Iris pigment epithelial cell (primary cell): ENCODE data around the gene NINJ2.
"Not testable (repeated sequence)": the region's sequence is repeated elsewhere in the genome, so short reads cannot be mapped to it uniquely, and the experiment has no call there.

Source experiments
- DNase-seq: peaks from one replicate; pipeline ENCODE4 v3.0.0-alpha.2; 2011; ENCODE audit warnings: low read depth

Gene NINJ2

GRCh38 chr12:586318-587071 is 76.8 kb downstream of the NINJ2 start:
- DNase-seq, result no peak

- no peak for DNase-seq
Measured at GRCh38 chr12:585062-586061, 77.9 kb downstream of the NINJ2 start.

DNA sequence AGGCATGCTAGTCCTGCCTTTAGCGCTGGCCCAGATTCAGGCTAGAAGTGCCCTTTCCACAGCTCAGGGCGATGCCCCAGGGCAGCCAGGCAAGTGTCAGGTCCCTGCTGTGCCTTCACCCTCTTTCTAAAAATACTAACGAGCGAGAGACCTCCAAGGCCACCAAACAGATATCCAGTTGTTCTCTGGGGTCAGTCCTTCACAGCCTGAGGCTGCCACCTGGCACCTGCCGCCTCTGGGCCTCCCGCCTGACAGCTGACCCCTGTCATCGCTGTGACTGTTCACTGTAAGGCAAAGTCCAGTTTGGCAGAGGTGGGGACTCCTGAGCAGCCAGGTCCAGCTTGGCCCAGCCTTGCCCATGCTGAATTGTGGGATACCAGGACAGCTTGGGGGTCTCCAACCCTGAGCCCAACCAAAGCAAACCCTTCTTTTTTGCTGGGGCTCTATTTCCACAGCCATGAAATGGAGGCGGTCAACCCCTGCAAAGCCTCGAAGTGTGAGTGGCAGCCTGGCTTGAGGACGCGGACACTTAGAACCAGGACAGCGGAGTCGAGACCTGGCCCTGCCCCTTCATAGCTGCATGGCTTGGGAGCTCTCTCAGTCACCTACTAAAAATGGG is 79.9 kb downstream of the NINJ2 start:
- DNase-seq, result no peak

DNA sequence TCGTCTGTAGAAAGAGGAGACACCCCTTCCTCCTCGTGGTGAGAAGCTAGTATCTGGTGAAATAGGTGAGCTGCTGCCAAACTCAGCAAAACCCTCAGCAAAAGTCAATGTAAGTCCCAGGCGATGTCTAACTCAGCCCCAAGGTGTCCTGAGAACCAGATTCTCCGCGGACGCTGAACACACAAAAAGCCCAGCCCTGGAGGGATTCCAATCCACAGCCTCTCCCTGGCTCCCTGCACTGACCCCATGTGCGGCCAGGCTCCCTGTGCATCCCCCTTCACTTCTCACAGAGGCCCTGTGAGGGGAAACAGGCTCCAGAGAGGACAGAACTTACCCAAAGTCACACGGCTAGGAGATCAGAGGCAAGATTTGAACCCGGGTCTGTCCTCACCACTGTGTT is 81.5 kb downstream of the NINJ2 start:
- no peak for DNase-seq

- DNase-seq, result no peak
Measured at GRCh38 chr12:581321-581720, 81.9 kb downstream of the NINJ2 start.

- no peak for DNase-seq
Measured at GRCh38 chr12:580813-581212, 82.4 kb downstream of the NINJ2 start.

DNA sequence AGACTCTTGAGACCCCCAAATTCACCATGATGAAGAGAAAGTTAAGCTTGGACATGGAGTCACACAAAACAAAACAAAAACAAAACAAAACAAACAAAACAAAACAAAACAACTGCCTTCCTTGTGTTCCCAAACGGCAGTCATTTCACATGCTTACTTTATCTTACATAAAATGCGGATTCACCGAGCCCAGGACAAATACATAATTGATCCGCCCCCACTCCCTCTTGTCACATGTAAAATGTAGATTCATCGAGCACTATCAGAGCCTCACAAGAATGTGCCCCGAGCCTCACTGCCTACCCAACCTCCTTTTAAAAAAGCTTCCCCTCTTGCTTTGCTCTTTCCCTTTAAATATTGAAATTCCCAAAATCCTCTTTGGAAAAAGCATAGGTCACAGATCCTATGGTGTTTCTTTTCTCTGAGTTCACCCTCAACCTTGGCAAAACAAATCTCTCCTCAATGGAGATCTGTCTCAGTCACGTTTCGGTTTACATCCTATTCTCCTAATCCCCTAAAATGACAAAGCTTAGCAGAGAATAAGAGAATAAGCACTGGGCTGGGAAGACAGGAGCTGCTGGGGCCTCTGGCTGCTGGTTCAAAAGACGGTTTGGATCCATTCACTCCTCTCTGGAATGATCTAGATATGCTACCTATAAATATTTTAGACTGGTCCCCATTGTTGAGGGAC is 83.7 kb downstream of the NINJ2 start:
- DNase-seq, result no peak

- DNase-seq, result no peak
Measured at GRCh38 chr12:578748-579419, 84.4 kb downstream of the NINJ2 start.

DNA sequence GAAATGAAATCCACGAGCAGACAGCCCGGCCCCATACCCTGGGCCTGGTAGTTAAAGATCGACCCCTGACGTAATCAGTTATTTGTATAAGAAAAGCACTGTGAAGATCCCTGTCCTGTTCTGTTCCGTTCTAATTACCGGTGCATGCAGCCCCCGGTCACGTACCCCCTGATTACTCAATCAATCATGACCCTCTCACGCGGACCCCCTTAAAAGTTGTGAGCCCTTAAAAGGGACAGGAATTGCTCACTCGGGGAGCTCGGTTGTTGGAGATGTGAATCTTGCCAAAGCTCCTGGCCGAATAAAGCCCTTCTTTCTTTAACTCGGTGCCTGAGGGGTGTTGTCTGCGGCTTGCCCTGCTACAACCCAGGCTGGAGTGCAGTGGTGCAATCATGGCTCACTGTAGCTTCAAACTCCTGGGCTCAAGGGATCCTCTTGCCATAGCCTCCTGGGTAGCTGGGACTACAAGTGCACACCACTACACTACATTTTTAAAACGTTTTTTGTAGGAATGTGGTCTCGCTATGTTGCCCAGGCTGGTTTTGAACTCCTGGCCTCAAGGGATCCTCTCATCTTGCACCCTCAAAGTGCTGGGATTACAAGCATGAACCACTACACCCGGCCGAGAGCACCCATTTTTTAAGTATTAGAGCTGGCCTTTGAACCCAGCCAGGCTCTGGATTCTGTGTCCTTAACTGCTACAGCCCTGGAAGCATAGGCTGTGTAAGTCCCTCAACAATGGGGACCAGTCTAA is 85.1 kb downstream of the NINJ2 start:
- DNase-seq, result not testable (repeated sequence)

DNA sequence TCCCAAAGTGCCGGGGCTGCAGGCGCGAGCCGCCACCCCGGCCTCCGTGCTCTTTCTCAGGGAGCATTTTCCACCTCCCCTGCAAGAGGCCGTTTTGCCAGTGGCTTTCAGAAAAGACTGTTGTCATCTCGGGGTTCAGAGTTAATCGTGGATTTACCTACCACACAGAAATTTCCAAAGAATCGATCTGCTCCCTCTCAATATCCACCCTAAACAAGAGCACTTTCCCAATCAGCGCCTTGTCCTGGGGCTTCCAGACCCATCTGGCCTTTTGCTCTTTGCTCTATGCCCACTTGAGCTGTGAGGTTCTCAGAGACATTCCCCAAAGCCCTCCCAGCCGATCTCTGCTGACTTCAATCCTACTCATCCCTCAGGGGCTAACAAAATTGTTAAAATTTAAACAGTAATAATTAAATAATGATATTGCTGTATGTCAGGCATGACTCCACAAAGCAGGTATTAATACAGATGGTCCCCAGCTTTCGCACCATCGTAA is 86.6 kb downstream of the NINJ2 start:
- no peak for DNase-seq

GRCh38 chr12:575948-576614 is 87.2 kb downstream of the NINJ2 start:
- peak; percentile 39 for DNase-seq

DNA sequence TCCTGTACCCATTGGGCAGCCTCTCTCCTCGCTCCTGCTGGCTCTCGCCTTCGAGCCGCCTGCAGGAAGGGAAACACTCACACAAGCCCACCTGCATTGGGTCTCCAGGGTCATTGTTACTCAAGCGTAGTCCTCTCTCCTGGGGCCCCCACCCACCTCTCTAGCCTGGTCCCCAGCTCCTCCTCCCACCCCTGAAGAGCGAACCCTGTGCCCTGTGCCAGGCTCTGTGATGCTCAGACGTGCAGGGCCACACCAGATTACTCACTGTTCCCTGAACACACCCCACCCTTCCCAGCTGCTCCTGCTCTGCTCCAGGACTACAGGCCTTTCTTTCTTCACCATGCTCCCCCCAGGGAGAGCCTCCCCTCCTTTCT is 88.1 kb downstream of the NINJ2 start:
- DNase-seq, result no peak

GRCh38 chr12:574475-575128 is 88.6 kb downstream of the NINJ2 start:
- peak; percentile 65 for DNase-seq

- DNase-seq, result no peak
Measured at GRCh38 chr12:573232-573631, 90.0 kb downstream of the NINJ2 start.

GRCh38 chr12:572532-572899 is 90.7 kb downstream of the NINJ2 start:
- peak; percentile 45 for DNase-seq

DNA sequence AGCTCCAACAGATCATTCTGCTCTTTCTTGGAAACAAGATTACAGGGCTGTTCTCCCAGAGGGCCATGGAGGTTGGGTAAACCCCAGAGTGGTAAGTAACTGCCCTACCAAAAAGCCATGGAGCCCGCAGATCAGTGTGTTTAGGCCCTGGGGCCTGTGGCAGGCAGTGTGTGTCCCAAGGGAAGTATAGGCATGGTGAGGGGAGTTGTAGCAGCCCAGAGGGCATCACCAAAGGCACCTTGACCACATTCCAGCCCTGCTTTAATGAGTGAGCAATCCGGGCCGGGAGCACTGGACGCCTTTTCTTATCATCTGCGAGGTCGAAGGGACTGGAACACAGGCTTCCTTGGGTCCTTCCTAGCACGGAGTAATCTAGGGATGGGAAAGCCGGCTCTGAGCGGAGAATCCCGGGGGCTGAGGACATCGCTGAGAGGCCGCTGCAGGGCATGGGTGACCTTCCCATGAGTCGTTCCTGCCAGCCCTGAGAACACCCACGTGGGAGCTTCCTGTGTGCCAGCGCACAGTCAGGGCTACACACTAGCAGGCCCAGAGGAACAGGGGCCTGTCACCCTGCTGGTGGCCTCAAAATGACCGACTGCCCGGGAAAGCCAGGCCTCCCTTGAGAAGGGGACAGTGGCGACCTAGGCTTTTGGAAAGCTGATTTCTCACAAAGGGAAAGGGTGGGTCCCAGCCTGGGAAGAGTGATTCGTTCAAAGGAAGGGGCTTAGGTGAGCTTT is 91.3 kb downstream of the NINJ2 start:
- no peak for DNase-seq

- DNase-seq, result peak; percentile 76
Measured at GRCh38 chr12:570921-571794, 92.1 kb downstream of the NINJ2 start.

GRCh38 chr12:570435-570920 is 92.8 kb downstream of the NINJ2 start:
- peak; percentile 85 for DNase-seq
